Muscle of back (tissue), 11 donors: ENCODE results near the gene MAP2K6. TPM values are rescaled to one million over a fixed set of nuclear protein-coding genes. Genes with fewer than 3 reads are reported as not detected.
A peak's percentile ranks its signal among the peaks of the same experiment; 100 is the strongest.

Source experiments
- DNase-seq, 3 donors: peaks; one replicate each; pipeline versions ENCODE4 v3.0.0 to v3.0.0-alpha.2; 2013
- polyA plus RNA-seq, 10 donors: library from polyadenylated mRNA; unstranded; fragments of 120-200 nt; gene quantifications; one replicate each; pipeline ENCODE4 v1.2.1, GENCODE V29; 2013; ENCODE audit not compliant: insufficient read length in 10 of 10

Gene MAP2K6
- polyA plus RNA-seq, 10 donors = 11.6 to 23.9 (median 18.0) TPM

GRCh38 chr17:69574257-69575197 is 160.0 kb downstream of the MAP2K6 start:
- DNase-seq = peak in 1 of 3 donors; percentile 35

GRCh38 chr17:69575346-69575761 is 160.9 kb downstream of the MAP2K6 start:
- DNase-seq = peak; percentile 40 to 74 (median 64)

GRCh38 chr17:69577098-69577497 is 162.6 kb downstream of the MAP2K6 start:
- DNase-seq = no peak

GRCh38 chr17:69578385-69578936 is 164.0 kb downstream of the MAP2K6 start:
- no peak for DNase-seq

- DNase-seq = no peak
These were observed 165.6 kb downstream of the MAP2K6 start for GRCh38 chr17:69579961-69580677.

- peak in 1 of 3 donors; percentile 34 for DNase-seq
These were observed 166.8 kb downstream of the MAP2K6 start for GRCh38 chr17:69581061-69581961.

- no peak for DNase-seq
These were observed 173.8 kb downstream of the MAP2K6 start for GRCh38 chr17:69588316-69588715.

- no peak for DNase-seq
These were observed 174.3 kb downstream of the MAP2K6 start for GRCh38 chr17:69588827-69589239.

GRCh38 chr17:69590671-69591070 is 176.2 kb downstream of the MAP2K6 start:
- no peak for DNase-seq

GRCh38 chr17:69592692-69593350 is 178.3 kb downstream of the MAP2K6 start:
- no peak for DNase-seq

GRCh38 chr17:69593351-69593715 is 178.8 kb downstream of the MAP2K6 start:
- no peak for DNase-seq

GRCh38 chr17:69593716-69594115 is 179.2 kb downstream of the MAP2K6 start:
- DNase-seq = no peak

GRCh38 chr17:69594641-69595040 is 180.1 kb downstream of the MAP2K6 start:
- no peak for DNase-seq

- no peak for DNase-seq
These were observed 181.6 kb downstream of the MAP2K6 start for GRCh38 chr17:69596141-69596540.

GRCh38 chr17:69597898-69598692 is 183.6 kb downstream of the MAP2K6 start:
- no peak for DNase-seq

GRCh38 chr17:69602972-69603371 is 188.5 kb downstream of the MAP2K6 start:
- DNase-seq = no peak
